ENCODE data around the gene ABCC3. TPM values are rescaled to one million over a fixed set of nuclear protein-coding genes. Genes with fewer than 3 reads are reported as not detected.
A peak's percentile ranks its signal among the peaks of the same experiment; 100 is the strongest.

The ABCC3 gene
- total and polyA plus RNA-seq, 9 of the 15 experiments (the other 6 are each of a cell fraction or from before 2014, with no cell fraction given): 0.03 to 1.6 (median 0.42) TPM; not detected in 5

GRCh38 chr17:50619489-50619888 lies 15.2 kb upstream of the ABCC3 start (continued):
- no peak for TF ChIP-seq RREB1 (CRISPR knock-in tag; IDR thresholded peaks at IDR 0.05)

GRCh38 chr17:50620237-50620636 lies 14.4 kb upstream of the ABCC3 start:
- intact Hi-C loops (cut with micrococcal nuclease): no loop called here

More at GRCh38 chr17:50620237-50620636, 14.4 kb upstream of the ABCC3 start:
- Histone ChIP-seq H3K27me3 (ENCODE audit: control insufficient read depth in 2 of 2, insufficient read depth in 2 of 2, low read length in 2 of 2) (peaks cover 17 to 61% of the 10 kb centered on the region in 2 experiments; a peak in 4 of 5 replicates), H3K4me2 (ENCODE audit: insufficient read depth, low read length) (no peak overlapping the region), H3K9me1 (ENCODE audit: control insufficient read depth, insufficient read depth, low read length) (no peaks in the 10 kb centered on the region), H3K27ac (ENCODE audit: extremely low read depth, low read depth, low read length) (no peak overlapping the region), H4K20me1 (replicated peaks; ENCODE audit: control insufficient read depth, insufficient read depth, low read length) (peaks cover 4% of the 10 kb centered on the region; the same call in 1 of the 2 replicates), H3K4me1 (replicated peaks in 1 of 2; ENCODE audit: control insufficient read depth in 2 of 2, insufficient read depth in 2 of 2, low read length in 2 of 2) (peaks cover 7 to 31% of the 10 kb centered on the region in 2 experiments; a peak in 3 of 5 replicates), H3K79me2 (ENCODE audit: control insufficient read depth, insufficient read depth, low read length) (no peaks in the 10 kb centered on the region), H3K4me3 (no peak overlapping the region), H2AFZ (ENCODE audit: low read depth, low read length) (no peak overlapping the region), H3K9ac (ENCODE audit: insufficient read depth in 1 of 2, low read depth in 2 of 2, low read length in 2 of 2) (no peak overlapping the region; a peak in 1 of 4 replicates), H3K9me3 (replicated peaks; ENCODE audit: control insufficient read depth, insufficient read depth, low read depth, low read length) (no peaks in the 10 kb centered on the region), H3K36me3 (ENCODE audit: control insufficient read depth, insufficient read depth, low read length) (no peaks in the 10 kb centered on the region)
- TF ChIP-seq ZBTB8A (IDR thresholded peaks at IDR 0.05; ENCODE audit: partially characterized antibody) (no peak), NFIC (IDR thresholded peaks at IDR 0.05) (peak; percentile 65)
- POLR2A ChIA-PET: no interaction called here
- DNase-seq (ENCODE audit: extremely low read depth in 1 of 4, low spot score in 3 of 4) (no peak), FAIRE-seq (no peak), ATAC-seq (no peak)
- in situ Hi-C loops (cut with MboI): loop anchor here (5.0 kb wide), 1 partner anchor 133 kb away; no protein-coding TSS in a partner anchor
- 0% methylated on average over 3 of the region's 5 CpGs for WGBS (ENCODE audit: insufficient coverage, low coverage, missing lambda C conversion rate)
- BruUV-seq (replicated peaks): no TSS peak
- CTCF ChIA-PET (ENCODE audit: low intra/inter-chr PET ratio): interaction anchor here (0.6 kb wide), 1 partner anchor 15 kb away, joined by 4 read pairs; no protein-coding TSS in a partner anchor
